Fibroblast of pulmonary artery (primary cell): ENCODE data around the gene PSMG3.
A peak's percentile ranks its signal among the peaks of the same experiment; 100 is the strongest.

Source experiments
- DNase-seq: peaks from one replicate; pipeline ENCODE4 v3.0.0-alpha.2; 2010; ENCODE audit warnings: low read depth
- H3K4me3 ChIP-seq: replicated peaks from 2 replicates; pipeline ENCODE4 v1.5.1; 2011; ENCODE audit warnings: low read depth, mild to moderate bottlenecking, control low read depth, low read length, moderate library complexity
- CTCF ChIP-seq: IDR thresholded peaks from 2 replicates; pipeline ENCODE4 v1.5.1; 2011; ENCODE audit warnings: mild to moderate bottlenecking, control low read depth, low read length, inconsistent platforms; ENCODE audit errors: missing control alignments

Gene PSMG3

DNA sequence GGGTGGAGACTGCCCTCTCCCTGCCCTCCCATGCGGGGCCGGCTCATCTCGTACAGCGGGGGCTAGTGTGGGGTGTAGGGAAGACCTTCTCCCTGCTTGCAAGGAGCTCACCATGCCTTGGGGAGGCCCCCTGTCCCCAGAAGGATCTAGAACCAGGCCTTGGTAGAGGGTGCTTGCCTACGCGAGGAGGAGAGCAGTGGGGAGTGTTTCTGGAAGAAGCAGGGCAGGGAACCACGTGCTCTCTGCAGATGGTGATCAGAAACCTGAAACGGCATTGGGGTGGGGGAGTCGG is 36.6 kb downstream of the PSMG3 start:
- H3K4me3 ChIP-seq, result peak overlapping the region; percentile 68
- DNase-seq, result no peak
- TF ChIP-seq CTCF, result no peak

DNA sequence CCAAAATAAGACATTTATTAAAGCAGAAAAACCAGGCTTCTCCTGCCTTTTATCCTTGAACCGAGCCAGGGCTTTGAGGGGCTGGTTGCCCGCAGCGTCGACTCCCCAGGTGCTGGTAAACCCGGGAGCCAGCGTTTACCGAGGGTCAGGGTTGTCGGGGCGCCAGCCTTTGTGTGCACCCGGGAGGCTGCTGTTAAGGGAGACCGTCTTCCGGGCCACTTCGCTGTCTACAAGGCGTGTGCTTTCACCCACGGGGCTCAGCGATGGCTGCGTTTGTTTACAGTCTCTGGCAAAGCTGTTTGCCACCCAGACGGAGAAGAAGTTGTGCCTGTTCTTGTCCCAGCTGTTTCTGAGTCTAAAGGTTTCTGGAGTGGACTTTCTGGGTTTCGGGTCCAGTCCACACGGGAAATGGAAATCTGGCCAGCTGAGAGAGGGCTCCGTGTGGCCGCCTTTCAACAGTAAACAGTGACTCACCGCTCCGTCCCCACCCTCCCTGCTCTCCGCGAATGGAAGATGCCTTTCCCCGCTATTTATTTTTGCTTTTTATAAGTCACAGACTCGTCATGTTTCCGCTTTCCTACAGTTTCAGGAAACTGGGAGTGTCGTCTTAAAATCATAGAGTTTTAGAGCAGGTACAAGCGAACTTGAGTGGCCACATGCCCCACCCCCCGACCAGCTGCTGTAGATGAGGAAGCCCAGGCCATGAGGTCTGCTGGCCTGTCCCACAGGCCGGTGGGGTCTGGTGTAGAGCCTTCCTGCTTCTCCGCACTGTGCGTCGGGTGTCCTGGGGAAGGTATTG is 37.2 kb downstream of the PSMG3 start:
- DNase-seq, result peak; percentile 94
- H3K4me3 ChIP-seq, result peak overlapping the region; percentile 68
- TF ChIP-seq CTCF, result no peak

GRCh38 chr7:1531979-1532455 is 37.8 kb downstream of the PSMG3 start:
- peak overlapping the region; percentile 68 for H3K4me3 ChIP-seq
- TF ChIP-seq CTCF, result no peak
- DNase-seq, result peak; percentile 28

DNA sequence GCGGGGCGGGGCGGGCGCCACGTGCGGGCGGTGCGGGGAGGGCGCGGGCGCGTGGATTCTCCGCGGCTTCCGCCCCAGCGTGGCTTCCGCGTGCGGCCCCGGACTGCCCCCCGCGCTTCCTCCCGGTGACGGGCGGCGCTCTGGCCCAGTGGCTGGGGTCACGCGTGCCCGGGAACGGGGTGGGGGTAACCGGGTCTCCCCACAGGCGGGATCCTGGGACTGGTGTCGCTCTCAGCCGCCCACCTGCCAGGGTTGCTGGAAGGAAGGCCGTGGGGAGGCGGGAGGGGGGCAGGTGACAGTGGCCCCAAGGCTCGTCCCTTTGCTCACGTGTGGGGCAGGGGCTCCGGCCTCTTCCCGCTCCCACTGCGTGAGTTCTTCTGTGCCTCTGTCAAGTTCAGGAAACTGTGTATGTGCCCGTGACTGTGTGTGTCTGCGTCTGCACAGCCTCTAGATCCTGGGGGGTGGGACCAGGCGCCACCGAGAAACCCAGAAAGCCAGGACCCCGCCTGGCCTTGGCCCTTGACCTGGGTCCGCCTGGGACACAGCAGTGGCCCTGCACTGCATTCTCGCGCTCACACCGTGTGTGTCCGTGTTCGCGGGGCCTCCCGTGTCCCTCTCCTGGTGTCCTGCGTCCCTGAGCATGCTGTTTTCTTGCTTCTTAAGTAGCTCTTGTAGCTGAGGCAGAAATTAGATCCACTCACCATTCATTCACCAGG is 38.4 kb downstream of the PSMG3 start:
- peak; percentile 44 for DNase-seq
- H3K4me3 ChIP-seq, result peak overlapping the region; percentile 68
- no peak for TF ChIP-seq CTCF

GRCh38 chr7:1530946-1531262 is 38.9 kb downstream of the PSMG3 start:
- H3K4me3 ChIP-seq, result peak overlapping the region; percentile 68
- TF ChIP-seq CTCF, result no peak
- DNase-seq, result no peak

GRCh38 chr7:1529383-1530116 is 40.3 kb downstream of the PSMG3 start:
- no peak for TF ChIP-seq CTCF
- H3K4me3 ChIP-seq, result no peak overlapping the region
- DNase-seq, result no peak
